ENCODE measurements around the gene ORAI2. TPM values are rescaled to one million over a fixed set of nuclear protein-coding genes. Genes with fewer than 3 reads are reported as not detected.

ORAI2 gene
- 10 to 100 TPM in 1 of 4 donors, 1 to 10 TPM in 3; 4.4 to 18.6 (median 7.7) TPM for total RNA-seq

GRCh38 chr7:102433219-102434038, at the start of gene ORAI2:
Gene ORAI2 (plus strand): TSS chr7:102433575. CDS start chr7:102438957, 5,382 bp downstream.
- Histone ChIP-seq H3K27me3 (no peaks in the 10 kb centered on the region), H3K36me3 (no peaks in the 10 kb centered on the region), H3K9me3 (no peaks in the 10 kb centered on the region), H3K4me3 (peak within 1 kb of the TSS; percentile 58 to 96 (median 82)), H3K27ac (peak within 1 kb of the TSS; percentile 40 to 92 (median 74)), H3K4me1 (peaks cover 0 to 30% (median 10%) of the 10 kb centered on the region in 4 donors)
- TF ChIP-seq EP300 (IDR thresholded peaks at IDR 0.05) (no peak), POLR2A (IDR thresholded peaks at IDR 0.05) (no peak), CTCF (IDR thresholded peaks at IDR 0.05) (no peak)
- DNase-seq (ENCODE audit: low spot score in 2 of 2), result peak; percentile 50 to 64
- 0 to 2% methylated on average over 21 to 34 of the region's 90 CpGs for whole genome bisulfite sequencing, 2 donors

GRCh38 chr7:102387064-102387463, 46.3 kb upstream of the ORAI2 start:
- Histone ChIP-seq H3K4me3 (no peak overlapping the region), H3K36me3 (peaks cover 0 to 64% (median 0%) of the 10 kb centered on the region in 3 donors), H3K9me3 (no peaks in the 10 kb centered on the region), H3K4me1 (peaks cover 0 to 3% (median 0%) of the 10 kb centered on the region in 4 donors), H3K27me3 (no peaks in the 10 kb centered on the region), H3K27ac (no peak overlapping the region)
- 69 to 70% methylated on average over 6 of the region's 6 CpGs for WGBS, 2 donors
- no peak for TF ChIP-seq EP300 (IDR thresholded peaks at IDR 0.05)
- no peak for TF ChIP-seq POLR2A (IDR thresholded peaks at IDR 0.05)
- no peak for TF ChIP-seq CTCF (IDR thresholded peaks at IDR 0.05)
- DNase-seq (ENCODE audit: low spot score in 2 of 2), result no peak

- no peak for TF ChIP-seq CTCF (IDR thresholded peaks at IDR 0.05)
- no peak for TF ChIP-seq EP300 (IDR thresholded peaks at IDR 0.05)
- no peak for TF ChIP-seq POLR2A (IDR thresholded peaks at IDR 0.05)
Measured at GRCh38 chr7:102389810-102390209, 43.6 kb upstream of the ORAI2 start.

GRCh38 chr7:102390697-102391484, 42.5 kb upstream of the ORAI2 start:
- Histone ChIP-seq H3K4me1 (peaks cover 0 to 8% (median 0%) of the 10 kb centered on the region in 4 donors), H3K9me3 (no peaks in the 10 kb centered on the region), H3K36me3 (peaks cover 0 to 43% (median 0%) of the 10 kb centered on the region in 3 donors), H3K4me3 (no peak overlapping the region), H3K27me3 (no peaks in the 10 kb centered on the region), H3K27ac (no peak overlapping the region)
- TF ChIP-seq CTCF (IDR thresholded peaks at IDR 0.05), result peak; percentile 86 to 93 (median 91)
- no peak for TF ChIP-seq EP300 (IDR thresholded peaks at IDR 0.05)
- WGBS, 2 donors, result 87 to 88% methylated on average over 8 of the region's 12 CpGs
- peak; percentile 64 to 83 for DNase-seq (ENCODE audit: low spot score in 2 of 2)

More at GRCh38 chr7:102389810-102390209, 43.6 kb upstream of the ORAI2 start:
- H3K4me3 ChIP-seq, result no peak overlapping the region
- peaks cover 0 to 3% (median 0%) of the 10 kb centered on the region in 4 donors for H3K4me1 ChIP-seq
- no peak for DNase-seq (ENCODE audit: low spot score in 2 of 2)
- WGBS, 2 donors, result 75 to 85% methylated on average over 3 of the region's 3 CpGs
- H3K27ac ChIP-seq, result no peak overlapping the region
- H3K27me3 ChIP-seq, result no peaks in the 10 kb centered on the region
- H3K36me3 ChIP-seq, result peaks cover 0 to 51% (median 0%) of the 10 kb centered on the region in 3 donors
- no peaks in the 10 kb centered on the region for H3K9me3 ChIP-seq

All from tibial nerve (tissue), 4 donors.